Mesenchymal stem cell (in vitro differentiated cells and primary cell): Measurements from ENCODE around the gene HPSE. TPM values are rescaled to one million over a fixed set of nuclear protein-coding genes. Genes with fewer than 3 reads are reported as not detected.

Experiments used
- DNase-seq: peaks from one replicate; pipeline ENCODE4 v3.0.0-alpha.2; 2013
- H2AFZ ChIP-seq: one replicate; pipeline ENCODE4 v1.6.1; 2013; ENCODE audit warnings: low read depth, mild to moderate bottlenecking, control low read depth, inconsistent platforms, low read length, moderate library complexity
- H2AK5ac ChIP-seq: 2 replicates; pipeline ENCODE4 v1.6.1; 2013; ENCODE audit warnings: low read length, moderate library complexity, mild to moderate bottlenecking, inconsistent platforms; ENCODE audit not compliant: severe bottlenecking
- H2BK120ac ChIP-seq: one replicate; pipeline ENCODE4 v1.6.1; 2013; ENCODE audit warnings: low read depth, mild to moderate bottlenecking, inconsistent platforms, low read length, moderate library complexity
- H2BK12ac ChIP-seq, 2 experiments: one replicate each; pipeline ENCODE4 v1.6.1; 2013; ENCODE audit warnings: inconsistent platforms in 2 of 2, low read length in 2 of 2, mild to moderate bottlenecking in 2 of 2, moderate library complexity in 2 of 2, control low read depth in 1 of 2
- H2BK15ac ChIP-seq: one replicate; pipeline ENCODE4 v1.6.1; 2013; ENCODE audit warnings: mild to moderate bottlenecking, low read depth, inconsistent platforms; ENCODE audit not compliant: poor library complexity, severe bottlenecking
- H2BK5ac ChIP-seq: 2 replicates; pipeline ENCODE4 v1.6.1; 2013; ENCODE audit warnings: low read depth, mild to moderate bottlenecking, low read length, control low read depth, inconsistent platforms; ENCODE audit not compliant: poor library complexity, severe bottlenecking
- H3K14ac ChIP-seq, 2 experiments: one replicate each; pipeline ENCODE4 v1.6.1; 2013; ENCODE audit warnings: inconsistent platforms in 2 of 2, low read length in 2 of 2, control low read depth in 1 of 2, mild to moderate bottlenecking in 1 of 2, moderate library complexity in 1 of 2
- H3K18ac ChIP-seq, 2 experiments: one replicate each; pipeline ENCODE4 v1.6.1; 2013; ENCODE audit warnings: inconsistent platforms in 2 of 2, low read length in 2 of 2, control low read depth in 1 of 2, low read depth in 1 of 2, mild to moderate bottlenecking in 1 of 2
- H3K23ac ChIP-seq, 2 experiments: one replicate each; pipeline ENCODE4 v1.6.1; 2013; ENCODE audit warnings: inconsistent platforms in 2 of 2, low read length in 2 of 2, mild to moderate bottlenecking in 2 of 2, moderate library complexity in 2 of 2, control low read depth in 1 of 2
- H3K27ac ChIP-seq: 2 replicates; pipeline ENCODE4 v1.5.1; 2013; ENCODE audit warnings: mild to moderate bottlenecking, moderate library complexity, low read length, control low read depth, inconsistent platforms; ENCODE audit not compliant: poor library complexity, severe bottlenecking
- H3K27me3 ChIP-seq, 2 experiments: 2 replicates each; pipeline versions ENCODE4 v1.6.1 to v1.7.0; 2013; ENCODE audit warnings: low read length in 2 of 2, mild to moderate bottlenecking in 2 of 2, moderate library complexity in 2 of 2, control low read depth in 1 of 2, inconsistent platforms in 1 of 2; ENCODE audit not compliant: control insufficient read depth in 1 of 2, insufficient read depth in 1 of 2
- H3K36me3 ChIP-seq, 2 experiments: 2 replicates each; pipeline versions ENCODE4 v1.6.1 to v1.7.0; 2013; ENCODE audit warnings: low read length in 2 of 2, control low read depth in 1 of 2, inconsistent platforms in 1 of 2, low read depth in 1 of 2, mild to moderate bottlenecking in 1 of 2; ENCODE audit not compliant: insufficient read depth in 2 of 2, control insufficient read depth in 1 of 2
- H3K4ac ChIP-seq, 2 experiments: one replicate each; pipeline ENCODE4 v1.6.1; 2013; ENCODE audit warnings: inconsistent platforms in 2 of 2, low read length in 2 of 2, mild to moderate bottlenecking in 2 of 2, moderate library complexity in 2 of 2, control low read depth in 1 of 2, low read depth in 1 of 2
- H3K4me1 ChIP-seq: 2 replicates; pipeline ENCODE4 v1.6.1; 2013; ENCODE audit warnings: low read depth, low read length, control low read depth; ENCODE audit not compliant: control insufficient read depth, insufficient read depth
- H3K4me2 ChIP-seq: 2 replicates; pipeline ENCODE4 v1.6.1; 2013; ENCODE audit warnings: low read length, mild to moderate bottlenecking, inconsistent platforms; ENCODE audit not compliant: poor library complexity, severe bottlenecking
- H3K4me3 ChIP-seq, 2 experiments: 2 replicates each; pipeline versions ENCODE4 v1.5.1 to v1.7.0; 2013; ENCODE audit warnings: low read length in 2 of 2, mild to moderate bottlenecking in 2 of 2, control low read depth in 1 of 2, low read depth in 1 of 2; ENCODE audit not compliant: insufficient read depth in 1 of 2
- H3K79me1 ChIP-seq: replicated peaks from 2 replicates; pipeline ENCODE4 v1.6.1; 2013; ENCODE audit warnings: mild to moderate bottlenecking, control low read depth, low read length, inconsistent platforms; ENCODE audit not compliant: poor library complexity, severe bottlenecking
- H3K9ac ChIP-seq: 2 replicates; pipeline ENCODE4 v1.7.0; 2013; ENCODE audit warnings: mild to moderate bottlenecking, low read length, moderate library complexity
- H3K9me3 ChIP-seq: 2 replicates; pipeline ENCODE4 v1.7.0; 2013; ENCODE audit warnings: mild to moderate bottlenecking, low read length; ENCODE audit not compliant: control insufficient read depth
- H4K8ac ChIP-seq: one replicate; pipeline ENCODE4 v1.6.1; 2013; ENCODE audit warnings: inconsistent platforms, mild to moderate bottlenecking, low read length, moderate library complexity
- H4K91ac ChIP-seq: one replicate; pipeline ENCODE4 v1.6.1; 2013; ENCODE audit warnings: mild to moderate bottlenecking, low read length, inconsistent platforms
- WGBS: methylation state at CpG from one replicate; pipeline ENCODE4 v1.1.7; 2013; ENCODE audit warnings: mixed read lengths; 5-methylcytosine and 5-hydroxymethylcytosine counted together
- polyA plus RNA-seq, 2 experiments: library from polyadenylated mRNA; stranded (reverse); fragments of 200-250 nt; gene quantifications; one replicate each; pipeline ENCODE4 v1.2.3, GENCODE V29; 2013

The HPSE gene
- 0.39 TPM for polyA plus RNA-seq (2013, experiment 1 of 2)
- polyA plus RNA-seq (2013, experiment 2 of 2), result 0.42 TPM

DNA sequence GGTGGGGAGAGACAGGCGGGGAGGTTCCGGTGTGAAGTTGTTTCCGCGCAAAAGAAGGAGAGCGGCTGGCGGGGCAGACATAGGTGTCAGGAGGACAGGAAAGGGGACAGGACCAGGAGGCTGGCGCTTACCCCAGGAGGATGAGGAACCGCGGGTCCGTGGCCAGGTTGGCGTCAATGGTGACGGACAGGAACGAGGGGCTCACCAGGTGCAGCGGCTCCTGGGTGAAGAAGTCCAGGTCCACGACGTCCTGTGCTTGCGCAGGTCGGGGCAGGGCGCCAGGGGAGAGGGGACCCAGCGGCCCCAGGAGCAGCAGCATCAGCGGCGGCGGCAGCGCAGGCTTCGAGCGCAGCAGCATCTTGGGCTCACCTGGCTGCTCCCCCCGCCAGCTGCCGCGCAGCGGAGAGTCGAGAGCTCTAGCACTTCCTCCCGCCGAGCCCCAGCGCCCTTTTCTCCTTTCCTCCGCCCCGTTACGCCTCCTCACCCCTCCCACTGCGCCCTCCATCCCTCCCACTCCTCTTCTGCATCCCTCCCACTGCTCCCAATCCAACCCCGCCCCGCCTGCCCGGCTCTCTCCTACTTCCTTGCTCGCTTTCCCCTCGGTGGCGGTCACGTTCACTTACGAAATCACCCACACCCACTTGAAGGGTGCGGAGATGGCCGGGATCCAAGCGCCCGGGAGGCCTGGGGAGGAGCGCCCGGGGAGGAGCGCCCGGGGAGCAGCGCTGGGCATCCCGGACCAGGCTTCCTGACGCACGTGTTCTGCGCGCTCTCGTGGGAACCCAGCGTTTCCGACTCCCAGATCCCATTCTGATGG lies at the start of gene HPSE:
HPSE (minus strand) TSS at position 424 of the 817 bp plus-strand sequence; CDS start at position 358, 66 bp downstream.
- Histone ChIP-seq H3K36me3 (no peaks in the 10 kb centered on the region), H3K4me1 (peaks cover 9% of the 10 kb centered on the region), H3K14ac (peak within 1 kb of the TSS in 1 of 2 experiments; percentile 96), H3K27ac (no peak within 1 kb of the TSS), H3K79me1 (no peaks in the 10 kb centered on the region), H3K9me3 (no peaks in the 10 kb centered on the region), H2BK5ac (no peak within 1 kb of the TSS), H3K27me3 (peaks cover 9 to 13% of the 10 kb centered on the region in 2 experiments), H2AFZ (peak within 1 kb of the TSS; percentile 60), H4K8ac (peak within 1 kb of the TSS; percentile 21), H2AK5ac (no peak within 1 kb of the TSS), H3K9ac (peak within 1 kb of the TSS; percentile 48), H2BK120ac (no peak within 1 kb of the TSS), H3K18ac (peak within 1 kb of the TSS in 1 of 2 experiments; percentile 28), H3K4me3 (peak within 1 kb of the TSS; percentile 59 to 81), H2BK15ac (no peak within 1 kb of the TSS), H3K4ac (no peak within 1 kb of the TSS), H3K4me2 (peak within 1 kb of the TSS; percentile 69), H3K23ac (no peak within 1 kb of the TSS), H4K91ac (no peak within 1 kb of the TSS), H2BK12ac (peak within 1 kb of the TSS in 1 of 2 experiments; percentile 15)
- under 1% methylated on average over 61 of the region's 63 CpGs for WGBS
- DNase-seq, result peak; percentile 56

DNA sequence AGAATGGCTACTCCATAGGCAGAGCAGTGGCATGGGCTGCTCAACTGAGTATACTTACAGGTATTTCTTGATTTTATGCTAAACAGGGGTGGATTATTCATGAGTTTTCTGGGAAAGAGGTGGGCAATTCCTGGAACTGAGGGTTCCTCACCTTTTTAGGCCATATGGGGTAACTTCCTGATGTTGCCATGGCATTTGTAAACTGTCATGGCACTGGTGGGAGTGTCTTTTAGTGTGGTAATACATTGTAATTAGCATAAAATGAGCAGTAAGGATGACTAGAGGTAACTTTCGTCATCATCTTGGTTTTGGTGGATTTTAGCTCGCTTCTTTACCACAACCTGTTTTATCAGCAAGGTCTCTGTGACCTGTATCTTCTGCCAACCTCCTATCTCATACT lies 48.2 kb upstream of the HPSE start:
- H4K91ac ChIP-seq, result no peak overlapping the region
- H4K8ac ChIP-seq, result no peak overlapping the region
- H3K18ac ChIP-seq, result no peak overlapping the region
- H2AFZ ChIP-seq, result no peak overlapping the region
- no peaks in the 10 kb centered on the region for H3K27me3 ChIP-seq
- no peaks in the 10 kb centered on the region for H3K9me3 ChIP-seq
- H3K9ac ChIP-seq, result no peak overlapping the region
- DNase-seq, result no peak
- H3K79me1 ChIP-seq, result no peaks in the 10 kb centered on the region
- no peak overlapping the region for H3K14ac ChIP-seq
- no peak overlapping the region for H3K4me3 ChIP-seq
- H3K23ac ChIP-seq, result no peak overlapping the region
- no peak overlapping the region for H3K4ac ChIP-seq
- no peak overlapping the region for H2BK12ac ChIP-seq
- no peak overlapping the region for H3K27ac ChIP-seq
- no peak overlapping the region for H2BK5ac ChIP-seq
- no peak overlapping the region for H3K4me2 ChIP-seq
- H2BK15ac ChIP-seq, result no peak overlapping the region
- no peak overlapping the region for H2AK5ac ChIP-seq
- H3K36me3 ChIP-seq, result no peaks in the 10 kb centered on the region
- H2BK120ac ChIP-seq, result no peak overlapping the region
- no peaks in the 10 kb centered on the region for H3K4me1 ChIP-seq
- WGBS, result 85% methylated on average over 2 of the region's 2 CpGs

DNA sequence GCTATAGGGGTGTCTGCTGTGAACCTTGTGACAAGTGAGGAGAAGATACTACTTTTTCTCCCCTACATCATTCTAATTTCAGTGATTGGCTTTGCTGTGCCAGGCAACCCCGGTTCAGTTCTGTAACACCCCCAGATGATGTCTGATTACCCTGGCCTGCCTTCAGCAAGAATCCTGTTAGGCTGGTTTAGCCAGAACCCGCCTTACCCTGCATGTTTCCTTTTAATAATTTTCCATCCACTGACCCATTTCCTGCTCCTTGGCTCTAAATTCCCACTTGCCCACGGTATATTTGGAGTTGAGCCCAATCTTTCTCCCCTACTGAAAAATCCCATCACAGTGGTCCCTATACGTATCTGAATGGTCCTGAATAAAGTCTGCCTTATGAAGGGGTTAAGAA lies 46.5 kb upstream of the HPSE start:
- H3K4me1 ChIP-seq, result no peaks in the 10 kb centered on the region
- no peak for DNase-seq
- H3K9me3 ChIP-seq, result no peaks in the 10 kb centered on the region
- no peak overlapping the region for H3K18ac ChIP-seq
- no peak overlapping the region for H2BK120ac ChIP-seq
- H3K79me1 ChIP-seq, result no peaks in the 10 kb centered on the region
- no peak overlapping the region for H2AFZ ChIP-seq
- H3K36me3 ChIP-seq, result no peaks in the 10 kb centered on the region
- H2BK15ac ChIP-seq, result no peak overlapping the region
- H3K23ac ChIP-seq, result no peak overlapping the region
- no peak overlapping the region for H4K91ac ChIP-seq
- 82% methylated on average over 4 of the region's 4 CpGs for WGBS
- no peak overlapping the region for H3K4me3 ChIP-seq
- no peak overlapping the region for H3K14ac ChIP-seq
- H4K8ac ChIP-seq, result no peak overlapping the region
- no peaks in the 10 kb centered on the region for H3K27me3 ChIP-seq
- no peak overlapping the region for H2AK5ac ChIP-seq
- H3K4me2 ChIP-seq, result no peak overlapping the region
- no peak overlapping the region for H3K4ac ChIP-seq
- H2BK5ac ChIP-seq, result no peak overlapping the region
- H3K9ac ChIP-seq, result no peak overlapping the region
- no peak overlapping the region for H3K27ac ChIP-seq
- H2BK12ac ChIP-seq, result no peak overlapping the region

DNA sequence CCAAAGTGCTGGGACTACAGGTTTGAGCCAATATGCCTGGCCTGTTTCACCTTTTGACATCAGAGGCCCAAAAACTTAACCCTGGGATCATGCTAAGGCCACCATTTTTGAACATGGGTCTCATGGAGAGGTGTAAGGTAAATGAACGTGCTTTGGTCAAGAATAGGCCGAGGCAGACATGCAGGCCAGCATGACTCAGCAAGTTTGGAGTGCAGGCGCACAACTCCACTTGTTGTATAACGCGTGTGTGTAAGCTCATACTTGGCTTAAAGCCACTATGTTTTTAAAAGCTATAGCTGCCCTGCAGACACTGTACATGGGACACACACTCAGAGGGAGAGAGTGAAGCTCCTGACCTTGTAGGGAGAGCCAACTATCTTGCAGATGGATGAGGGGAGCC lies 43.8 kb upstream of the HPSE start:
- H3K4me3 ChIP-seq, result no peak overlapping the region
- H3K27ac ChIP-seq, result no peak overlapping the region
- WGBS, result 90% methylated on average over 5 of the region's 5 CpGs
- H2AK5ac ChIP-seq, result no peak overlapping the region
- H3K14ac ChIP-seq, result no peak overlapping the region
- no peak overlapping the region for H3K23ac ChIP-seq
- no peak overlapping the region for H2BK120ac ChIP-seq
- H3K9ac ChIP-seq, result no peak overlapping the region
- no peak overlapping the region for H2BK5ac ChIP-seq
- no peak overlapping the region for H2BK12ac ChIP-seq
- no peak overlapping the region for H2AFZ ChIP-seq
- no peak overlapping the region for H2BK15ac ChIP-seq
- H4K8ac ChIP-seq, result no peak overlapping the region
- no peaks in the 10 kb centered on the region for H3K9me3 ChIP-seq
- no peaks in the 10 kb centered on the region for H3K36me3 ChIP-seq
- no peak overlapping the region for H4K91ac ChIP-seq
- H3K4ac ChIP-seq, result no peak overlapping the region
- no peaks in the 10 kb centered on the region for H3K4me1 ChIP-seq
- no peak overlapping the region for H3K4me2 ChIP-seq
- no peaks in the 10 kb centered on the region for H3K79me1 ChIP-seq
- H3K27me3 ChIP-seq, result no peaks in the 10 kb centered on the region
- no peak for DNase-seq
- H3K18ac ChIP-seq, result no peak overlapping the region
